ENCODE data around the gene DNAJB12.

DNAJB12 gene

DNA sequence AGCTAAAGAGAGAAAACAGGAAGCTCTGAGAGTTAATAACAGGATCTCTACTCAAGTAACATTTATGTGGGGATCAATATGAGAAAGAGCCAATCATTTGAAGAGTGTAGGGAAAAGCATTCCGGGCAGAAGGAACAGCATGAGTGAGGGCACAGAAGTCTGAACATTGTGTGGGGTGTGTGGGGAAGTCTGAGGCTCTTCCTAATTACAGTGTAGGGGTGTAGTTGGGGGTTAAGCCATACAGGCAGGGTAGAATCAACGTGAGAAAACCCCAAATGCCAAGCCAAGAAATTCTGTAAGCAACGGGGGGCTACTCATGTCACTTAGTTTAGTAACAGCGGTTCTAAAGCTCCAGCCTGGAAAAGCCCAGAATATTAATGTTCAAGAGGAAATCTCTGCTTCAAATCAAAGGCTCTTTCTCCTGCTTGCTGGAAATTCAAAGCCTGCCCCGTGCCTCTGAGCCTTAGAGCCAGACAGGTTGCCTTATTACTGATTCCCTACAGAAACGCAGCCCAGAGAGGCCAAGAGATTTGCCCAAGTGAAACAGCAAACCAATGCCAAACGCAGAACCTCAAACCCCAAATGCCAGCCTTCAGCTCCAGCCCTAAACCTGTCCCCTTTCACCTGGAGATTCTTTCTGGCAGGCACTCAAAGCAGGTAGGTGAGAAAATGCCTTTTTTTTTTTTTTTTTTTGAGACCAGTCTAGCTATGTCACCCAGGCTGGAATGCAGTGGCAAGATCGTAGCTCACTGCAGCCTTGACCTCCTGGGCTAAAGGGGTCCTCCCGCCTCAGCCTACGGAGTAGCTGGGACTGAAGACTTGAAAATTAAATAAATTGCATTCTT, 36.1 kb downstream of the DNAJB12 start:
- TF ChIP-seq, protein P1, sequence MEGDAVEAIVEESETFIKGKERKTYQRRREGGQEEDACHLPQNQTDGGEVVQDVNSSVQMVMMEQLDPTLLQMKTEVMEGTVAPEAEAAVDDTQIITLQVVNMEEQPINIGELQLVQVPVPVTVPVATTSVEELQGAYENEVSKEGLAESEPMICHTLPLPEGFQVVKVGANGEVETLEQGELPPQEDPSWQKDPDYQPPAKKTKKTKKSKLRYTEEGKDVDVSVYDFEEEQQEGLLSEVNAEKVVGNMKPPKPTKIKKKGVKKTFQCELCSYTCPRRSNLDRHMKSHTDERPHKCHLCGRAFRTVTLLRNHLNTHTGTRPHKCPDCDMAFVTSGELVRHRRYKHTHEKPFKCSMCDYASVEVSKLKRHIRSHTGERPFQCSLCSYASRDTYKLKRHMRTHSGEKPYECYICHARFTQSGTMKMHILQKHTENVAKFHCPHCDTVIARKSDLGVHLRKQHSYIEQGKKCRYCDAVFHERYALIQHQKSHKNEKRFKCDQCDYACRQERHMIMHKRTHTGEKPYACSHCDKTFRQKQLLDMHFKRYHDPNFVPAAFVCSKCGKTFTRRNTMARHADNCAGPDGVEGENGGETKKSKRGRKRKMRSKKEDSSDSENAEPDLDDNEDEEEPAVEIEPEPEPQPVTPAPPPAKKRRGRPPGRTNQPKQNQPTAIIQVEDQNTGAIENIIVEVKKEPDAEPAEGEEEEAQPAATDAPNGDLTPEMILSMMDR (IDR thresholded peaks at IDR 0.05; ENCODE audit: extremely low read depth, insufficient read depth, missing control alignments), result no peak
- in situ Hi-C loops (cut with MboI; ENCODE audit: low pct_unique_long_range_greater_than_20kb, low sequenced_read_pairs, unreplicated experiment), result no loop called here
- no peak for DNase-seq (ENCODE audit: low spot score)

- TF ChIP-seq, protein P1 (IDR thresholded peaks at IDR 0.05; ENCODE audit: extremely low read depth, insufficient read depth, missing control alignments), result no peak
- DNase-seq (ENCODE audit: low spot score), result no peak
- in situ Hi-C loops (cut with MboI; ENCODE audit: low pct_unique_long_range_greater_than_20kb, low sequenced_read_pairs, unreplicated experiment), result no loop called here
These were observed 37.8 kb downstream of the DNAJB12 start for GRCh38 chr10:72316748-72317435.

DNA sequence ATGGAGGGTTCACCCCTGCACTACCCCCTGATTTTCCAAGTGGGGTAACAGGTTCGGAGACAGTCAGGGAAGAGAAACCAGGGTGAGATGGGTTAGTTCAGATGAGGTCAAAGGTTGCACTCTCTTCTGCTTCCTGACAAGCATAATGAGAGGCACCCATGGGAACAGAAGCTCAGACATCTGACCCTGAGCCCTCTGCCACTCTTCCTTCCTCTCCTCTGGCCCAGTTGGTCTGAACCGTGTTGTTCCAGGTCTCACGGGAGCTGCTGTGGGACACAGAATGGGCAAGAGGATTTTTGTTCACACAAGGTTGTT, 38.4 kb downstream of the DNAJB12 start:
- TF ChIP-seq, protein P1 (IDR thresholded peaks at IDR 0.05; ENCODE audit: extremely low read depth, insufficient read depth, missing control alignments), result no peak
- no peak for DNase-seq (ENCODE audit: low spot score)
- in situ Hi-C loops (cut with MboI; ENCODE audit: low pct_unique_long_range_greater_than_20kb, low sequenced_read_pairs, unreplicated experiment), result no loop called here

- TF ChIP-seq, protein P1 (IDR thresholded peaks at IDR 0.05; ENCODE audit: extremely low read depth, insufficient read depth, missing control alignments), result no peak
- in situ Hi-C loops (cut with MboI; ENCODE audit: low pct_unique_long_range_greater_than_20kb, low sequenced_read_pairs, unreplicated experiment), result no loop called here
- no peak for DNase-seq (ENCODE audit: low spot score)
These were observed 38.9 kb downstream of the DNAJB12 start for GRCh38 chr10:72315611-72316385.

- DNase-seq (ENCODE audit: low spot score), result no peak
- in situ Hi-C loops (cut with MboI; ENCODE audit: low pct_unique_long_range_greater_than_20kb, low sequenced_read_pairs, unreplicated experiment), result no loop called here
- TF ChIP-seq, protein P1 (IDR thresholded peaks at IDR 0.05; ENCODE audit: extremely low read depth, insufficient read depth, missing control alignments), result no peak
These were observed 39.7 kb downstream of the DNAJB12 start for GRCh38 chr10:72315054-72315453.

GRCh38 chr10:72314263-72314662, 40.5 kb downstream of the DNAJB12 start:
- TF ChIP-seq, protein P1 (IDR thresholded peaks at IDR 0.05; ENCODE audit: extremely low read depth, insufficient read depth, missing control alignments), result no peak
- no peak for DNase-seq (ENCODE audit: low spot score)
- in situ Hi-C loops (cut with MboI; ENCODE audit: low pct_unique_long_range_greater_than_20kb, low sequenced_read_pairs, unreplicated experiment), result no loop called here

Measured in GM13977 (cell line).